Endothelial cell of umbilical vein (primary cell): Measurements from ENCODE around the gene KCNG2.

Source experiments
- CTCF ChIP-seq, 2 donors: IDR thresholded peaks; 1 replicate in 1 of 2; 2 replicates in 1 of 2; pipeline ENCODE4 v1.5.1; 2011; ENCODE audit warnings: low read length in 2 of 2, mild to moderate bottlenecking in 2 of 2, moderate library complexity in 2 of 2, control low read depth in 1 of 2, inconsistent platforms in 1 of 2, low read depth in 1 of 2; ENCODE audit not compliant: insufficient read depth in 1 of 2; ENCODE audit errors: extremely low read depth in 1 of 2
- EZH2 ChIP-seq: IDR thresholded peaks from 2 replicates; pipeline ENCODE4 v1.6.1; 2012; ENCODE audit warnings: borderline replicate concordance, low read depth, mild to moderate bottlenecking, moderate library complexity, low read length, inconsistent platforms; ENCODE audit not compliant: severe bottlenecking
- FOS ChIP-seq: IDR thresholded peaks from 2 replicates; pipeline ENCODE4 v1.6.1; 2011; ENCODE audit warnings: mild to moderate bottlenecking, low read length, moderate library complexity, borderline replicate concordance; ENCODE audit not compliant: insufficient read depth
- JUN ChIP-seq: IDR thresholded peaks from 2 replicates; pipeline ENCODE4 v1.6.1; 2011; ENCODE audit warnings: borderline replicate concordance, low read depth; ENCODE audit not compliant: insufficient read length, insufficient read depth
- MAX ChIP-seq: IDR thresholded peaks from 2 replicates; pipeline ENCODE4 v1.6.1; 2011; ENCODE audit not compliant: insufficient read depth, insufficient read length
- MYC ChIP-seq: IDR thresholded peaks from one replicate; pipeline ENCODE4 v1.6.1; 2011; ENCODE audit warnings: mild to moderate bottlenecking, low read depth, low read length
- POLR2A ChIP-seq: IDR thresholded peaks from 2 replicates; pipeline ENCODE4 v1.6.1; 2012; ENCODE audit warnings: low read depth, mild to moderate bottlenecking, control low read depth, low read length
- POLR2AphosphoS5 ChIP-seq: IDR thresholded peaks from 2 replicates; pipeline ENCODE4 v1.6.1; 2012; ENCODE audit warnings: low read depth, mild to moderate bottlenecking, control low read depth, low read length, moderate library complexity; ENCODE audit not compliant: insufficient read depth

- TF ChIP-seq EZH2 (no peak), POLR2A (no peak), POLR2AphosphoS5 (no peak), CTCF (IDR thresholded peaks at IDR 0.05; ENCODE audit: extremely low read depth in 1 of 2, insufficient read depth in 1 of 2, low read depth in 1 of 2, low read length in 2 of 2) (no peak), JUN (no peak), MYC (no peak), MAX (no peak), FOS (no peak)
Observed at GRCh38 chr18:79942211-79942610, 144.5 kb downstream of the KCNG2 start.
